Cardiac fibroblast (primary cell): ENCODE data around the gene UST.
"Not testable (repeated sequence)": the region's sequence is repeated elsewhere in the genome, so short reads cannot be mapped to it uniquely, and the experiment has no call there.

Experiments
- DNase-seq, 2 donors: peaks; one replicate each; pipeline versions ENCODE4 v3.0.0 to v3.0.0-alpha.2; 2010; ENCODE audit warnings: low read depth in 2 of 2
- H3K4me3 ChIP-seq, 2 donors: replicated peaks in 1 of 2; 1 replicate in 1 of 2; 2 replicates in 1 of 2; pipeline ENCODE4 v1.5.1; 2011; ENCODE audit warnings: low read depth in 2 of 2, low read length in 2 of 2, mild to moderate bottlenecking in 2 of 2, moderate library complexity in 1 of 2
- TF ChIP-seq, protein P1 (sequence below): IDR thresholded peaks from one replicate; pipeline ENCODE4 v1.5.1; 2011; ENCODE audit warnings: low read depth, mild to moderate bottlenecking, low read length, inconsistent platforms

Gene UST

DNA sequence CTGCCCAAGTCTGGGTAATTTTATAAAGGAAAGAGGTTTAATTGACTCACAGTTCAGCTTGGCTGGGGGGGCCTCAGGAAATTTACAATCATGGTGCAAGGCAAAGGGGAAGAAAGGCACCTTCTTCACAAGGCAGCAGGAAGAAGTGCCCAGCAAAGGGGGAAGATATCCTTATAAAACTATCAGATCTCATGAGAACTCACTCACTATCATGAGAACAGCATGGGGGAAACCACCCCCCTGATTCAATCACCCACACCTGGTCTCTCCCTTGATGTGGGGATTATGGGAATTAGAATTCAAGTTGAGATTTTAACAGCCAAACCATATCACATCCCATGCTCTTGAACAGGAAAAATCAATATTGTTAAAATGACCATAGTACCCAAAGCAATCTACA lies 355.5 kb downstream of the UST start:
- no peak overlapping the region for H3K4me3 ChIP-seq
- no peak for DNase-seq
- TF ChIP-seq, protein P1, sequence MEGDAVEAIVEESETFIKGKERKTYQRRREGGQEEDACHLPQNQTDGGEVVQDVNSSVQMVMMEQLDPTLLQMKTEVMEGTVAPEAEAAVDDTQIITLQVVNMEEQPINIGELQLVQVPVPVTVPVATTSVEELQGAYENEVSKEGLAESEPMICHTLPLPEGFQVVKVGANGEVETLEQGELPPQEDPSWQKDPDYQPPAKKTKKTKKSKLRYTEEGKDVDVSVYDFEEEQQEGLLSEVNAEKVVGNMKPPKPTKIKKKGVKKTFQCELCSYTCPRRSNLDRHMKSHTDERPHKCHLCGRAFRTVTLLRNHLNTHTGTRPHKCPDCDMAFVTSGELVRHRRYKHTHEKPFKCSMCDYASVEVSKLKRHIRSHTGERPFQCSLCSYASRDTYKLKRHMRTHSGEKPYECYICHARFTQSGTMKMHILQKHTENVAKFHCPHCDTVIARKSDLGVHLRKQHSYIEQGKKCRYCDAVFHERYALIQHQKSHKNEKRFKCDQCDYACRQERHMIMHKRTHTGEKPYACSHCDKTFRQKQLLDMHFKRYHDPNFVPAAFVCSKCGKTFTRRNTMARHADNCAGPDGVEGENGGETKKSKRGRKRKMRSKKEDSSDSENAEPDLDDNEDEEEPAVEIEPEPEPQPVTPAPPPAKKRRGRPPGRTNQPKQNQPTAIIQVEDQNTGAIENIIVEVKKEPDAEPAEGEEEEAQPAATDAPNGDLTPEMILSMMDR, result no peak

DNA sequence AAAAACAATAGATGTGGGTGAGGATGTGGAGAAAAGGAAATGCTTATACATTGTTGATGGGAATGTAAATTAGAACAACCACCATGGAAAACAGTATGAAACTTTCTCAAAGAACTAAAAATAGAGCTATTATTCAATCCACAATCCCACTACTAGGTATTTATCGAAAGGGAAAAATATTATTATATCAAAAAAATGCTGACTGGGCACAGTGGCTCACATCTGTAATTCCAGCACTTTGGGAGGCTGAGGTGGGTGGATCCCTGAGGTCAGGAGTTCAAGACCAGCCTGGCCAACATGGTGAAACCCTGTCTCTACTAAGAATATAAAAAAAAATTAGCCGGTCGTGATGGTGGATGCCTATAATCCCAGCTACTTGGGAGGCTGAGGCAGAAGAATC lies 357.1 kb downstream of the UST start:
- not testable (repeated sequence) for DNase-seq, H3K4me3 ChIP-seq

DNA sequence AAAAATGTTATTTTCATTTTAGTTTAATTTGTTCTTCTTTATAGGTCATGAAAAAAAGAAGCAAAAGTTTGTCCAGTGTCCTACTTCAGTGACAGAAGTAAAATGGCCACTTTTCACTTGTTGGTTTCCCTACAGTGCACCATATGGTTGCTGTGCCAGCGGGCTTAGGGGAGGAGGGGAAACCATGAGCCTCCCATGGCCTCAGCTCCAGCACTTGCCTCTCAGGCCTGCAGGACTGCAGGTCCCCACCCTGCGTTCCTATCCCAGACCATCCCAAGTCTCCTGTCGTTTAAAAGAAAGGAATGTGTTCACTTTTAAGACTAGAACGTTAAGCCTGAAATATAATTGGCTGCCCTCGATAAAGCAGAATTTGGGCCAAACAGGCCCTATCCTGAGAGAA lies 360.7 kb downstream of the UST start:
- H3K4me3 ChIP-seq, result no peak overlapping the region
- TF ChIP-seq, protein P1, result no peak
- no peak for DNase-seq

DNA sequence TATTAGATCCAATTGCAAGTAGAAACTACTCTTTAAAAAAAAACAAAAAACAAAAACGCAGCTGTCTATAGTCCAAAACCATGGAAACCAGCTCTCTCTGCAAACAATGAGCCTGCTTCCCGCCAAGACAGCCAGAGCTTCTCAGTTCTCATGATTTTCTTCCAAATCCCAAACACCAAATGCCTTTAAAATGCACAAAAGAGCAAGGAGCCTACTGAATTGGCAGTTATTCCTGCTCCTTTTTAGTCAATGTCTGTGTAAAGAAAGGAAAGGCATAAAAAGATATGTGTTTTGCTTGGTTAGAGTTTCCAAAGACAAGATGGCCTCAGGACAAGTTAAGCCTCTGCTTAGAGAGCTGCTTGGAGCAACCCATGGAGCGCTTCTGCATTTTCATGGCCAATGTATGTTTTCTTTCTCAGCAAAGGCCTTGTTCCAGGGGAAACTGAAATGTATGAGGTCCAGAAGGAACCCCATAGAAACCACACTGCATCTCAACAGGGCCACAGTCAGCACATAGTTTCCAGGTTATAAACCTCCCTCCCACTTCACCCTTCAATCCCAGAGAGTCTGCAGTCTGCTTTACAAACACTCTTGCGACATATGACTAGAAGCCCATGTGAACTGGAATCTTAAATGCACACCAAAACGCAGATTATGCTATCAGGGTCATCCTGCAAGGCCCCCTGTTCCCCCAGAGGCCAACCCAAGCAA lies 361.4 kb downstream of the UST start:
- TF ChIP-seq, protein P1, result no peak

DNA sequence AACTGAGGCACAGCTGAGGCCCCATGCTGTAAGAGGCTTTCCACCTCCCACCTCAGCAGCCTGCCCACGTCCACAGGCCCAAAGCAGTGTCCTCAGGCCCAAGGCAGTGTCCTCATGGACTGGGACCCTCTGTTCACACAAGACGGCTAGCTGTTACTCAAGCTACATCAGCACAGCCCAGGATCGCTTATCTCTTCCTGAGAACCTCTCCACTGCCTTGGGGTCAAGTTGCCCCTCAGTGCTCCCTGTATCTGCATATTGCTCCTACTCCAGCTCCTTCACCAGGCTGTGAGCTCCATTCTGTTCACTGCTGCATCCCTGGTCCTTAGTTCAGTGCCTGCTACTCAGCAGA lies 361.9 kb downstream of the UST start:
- H3K4me3 ChIP-seq, result no peak overlapping the region
- TF ChIP-seq, protein P1, result no peak
- no peak for DNase-seq

More for the DNA sequence above, 361.4 kb downstream of the UST start:
- DNase-seq, result no peak
- no peak overlapping the region for H3K4me3 ChIP-seq

DNA sequence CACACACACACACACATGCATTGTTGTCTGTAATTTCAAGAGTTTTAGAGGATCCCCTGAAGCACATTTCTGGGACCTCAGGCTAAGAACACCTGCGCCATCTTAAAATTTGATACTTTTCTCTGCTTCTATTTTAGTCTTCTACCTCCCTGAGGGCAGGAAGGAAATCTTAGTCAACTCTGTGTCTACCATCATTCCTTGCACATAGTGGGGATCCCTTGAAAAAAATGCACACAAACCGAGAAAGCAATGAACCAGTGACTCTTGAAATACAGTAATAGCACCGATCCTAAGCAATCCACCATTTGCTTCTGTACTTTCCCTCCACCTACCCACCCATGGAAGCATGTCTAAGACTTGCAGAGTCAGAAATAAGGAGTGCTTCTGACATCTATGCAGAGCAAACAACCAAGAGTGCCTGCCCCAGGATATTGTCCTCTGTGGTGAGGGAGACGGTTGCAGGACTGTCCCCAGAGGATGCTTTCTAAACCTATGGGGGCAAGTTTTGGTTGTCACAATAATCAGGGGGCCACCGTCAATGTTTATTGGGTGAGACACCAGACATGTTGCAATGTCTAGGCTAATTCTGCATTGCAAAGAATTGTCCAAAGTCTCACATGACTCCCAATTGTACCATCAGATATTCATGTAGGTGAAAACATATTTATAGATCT lies 362.7 kb downstream of the UST start:
- DNase-seq, result no peak
- TF ChIP-seq, protein P1, result no peak
- H3K4me3 ChIP-seq, result no peak overlapping the region

DNA sequence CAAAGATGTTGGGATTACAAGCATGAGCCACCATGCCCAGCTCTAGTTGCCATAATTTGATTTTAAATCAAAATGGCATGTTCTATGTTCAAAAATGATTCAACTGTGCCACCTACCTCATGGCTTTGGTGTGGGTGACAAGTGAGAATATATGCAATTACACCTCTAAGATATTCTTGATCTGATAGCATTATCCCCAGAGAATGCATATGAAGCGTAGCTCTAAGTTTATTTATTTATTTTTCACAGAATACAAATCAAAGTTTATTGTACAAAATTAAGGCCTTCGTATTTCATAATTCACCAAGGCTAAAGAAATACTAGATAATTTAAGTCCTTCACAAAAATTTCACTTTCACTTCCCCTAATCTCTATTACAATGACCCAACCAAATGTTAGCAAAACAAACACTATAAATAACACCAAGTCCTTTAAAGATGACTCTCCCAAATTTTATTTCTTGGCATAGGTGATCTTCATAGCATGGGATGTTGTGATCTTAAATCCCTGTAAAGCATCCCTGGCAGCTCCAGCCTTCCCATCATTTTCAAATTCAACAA lies 364.8 kb downstream of the UST start:
- TF ChIP-seq, protein P1, result no peak
- H3K4me3 ChIP-seq, result no peak overlapping the region
- DNase-seq, result no peak
